Tibial nerve (tissue), 4 donors: ENCODE results near the gene POU6F2.

ENCODE experiments used
- EP300 ChIP-seq, 2 donors: sonication (generic); formaldehyde crosslinking; IDR thresholded peaks; one replicate each; pipeline ENCODE4 v1.6.1; 2017; ENCODE audit warnings: antibody characterized with exemption in 2 of 2, mild to moderate bottlenecking in 1 of 2
- POLR2A ChIP-seq, 2 donors: fragments of 450-650 bp; IDR thresholded peaks; one replicate each; pipeline ENCODE4 v1.6.1; 2017; ENCODE audit warnings: antibody characterized with exemption in 2 of 2, mild to moderate bottlenecking in 2 of 2, moderate library complexity in 2 of 2
- TF ChIP-seq, protein P1 (sequence below), 5 experiments: fragments of 200-600 bp in 3 of 5; fragments of 450-650 bp in 2 of 5; sonication (generic) in 3 of 5; IDR thresholded peaks; one replicate each; pipeline ENCODE4 v1.5.1; 2016 to 2019; ENCODE audit warnings: antibody characterized with exemption in 5 of 5, mild to moderate bottlenecking in 3 of 5, moderate library complexity in 2 of 5

DNA sequence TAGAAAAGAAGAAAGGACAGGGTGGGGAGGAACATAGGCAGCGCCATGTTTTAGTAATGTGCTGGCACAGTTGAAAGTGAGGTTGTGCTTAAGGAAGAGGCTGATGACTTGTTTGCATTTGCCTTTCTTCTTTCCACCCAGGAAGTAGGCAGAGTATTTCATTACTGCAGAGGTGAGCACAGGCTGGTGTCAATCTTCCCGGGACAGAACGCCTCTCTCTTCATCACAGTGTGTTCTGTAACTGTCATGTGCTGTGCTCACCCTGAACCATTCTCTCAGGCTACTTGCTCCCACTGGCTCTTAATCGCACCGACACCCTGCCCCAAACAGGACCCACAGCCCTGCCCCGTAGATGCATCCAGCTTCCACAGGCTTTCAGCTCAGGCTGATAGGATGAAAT, 452.7 kb downstream of the POU6F2 start:
- TF ChIP-seq, protein P1, sequence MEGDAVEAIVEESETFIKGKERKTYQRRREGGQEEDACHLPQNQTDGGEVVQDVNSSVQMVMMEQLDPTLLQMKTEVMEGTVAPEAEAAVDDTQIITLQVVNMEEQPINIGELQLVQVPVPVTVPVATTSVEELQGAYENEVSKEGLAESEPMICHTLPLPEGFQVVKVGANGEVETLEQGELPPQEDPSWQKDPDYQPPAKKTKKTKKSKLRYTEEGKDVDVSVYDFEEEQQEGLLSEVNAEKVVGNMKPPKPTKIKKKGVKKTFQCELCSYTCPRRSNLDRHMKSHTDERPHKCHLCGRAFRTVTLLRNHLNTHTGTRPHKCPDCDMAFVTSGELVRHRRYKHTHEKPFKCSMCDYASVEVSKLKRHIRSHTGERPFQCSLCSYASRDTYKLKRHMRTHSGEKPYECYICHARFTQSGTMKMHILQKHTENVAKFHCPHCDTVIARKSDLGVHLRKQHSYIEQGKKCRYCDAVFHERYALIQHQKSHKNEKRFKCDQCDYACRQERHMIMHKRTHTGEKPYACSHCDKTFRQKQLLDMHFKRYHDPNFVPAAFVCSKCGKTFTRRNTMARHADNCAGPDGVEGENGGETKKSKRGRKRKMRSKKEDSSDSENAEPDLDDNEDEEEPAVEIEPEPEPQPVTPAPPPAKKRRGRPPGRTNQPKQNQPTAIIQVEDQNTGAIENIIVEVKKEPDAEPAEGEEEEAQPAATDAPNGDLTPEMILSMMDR (IDR thresholded peaks at IDR 0.05), result no peak
- TF ChIP-seq EP300 (IDR thresholded peaks at IDR 0.05) (no peak), POLR2A (IDR thresholded peaks at IDR 0.05) (no peak)
